CD8-positive, alpha-beta memory T cell (primary cell): ENCODE results near the gene PKP4. TPM values are rescaled to one million over a fixed set of nuclear protein-coding genes. Genes with fewer than 3 reads are reported as not detected.

Source experiments
- CTCF ChIA-PET: fragments of 350-600 bp; sonication (Branson Sonifier 250); formaldehyde crosslinking; loops from one replicate; lab custom pipeline; 2021; ENCODE audit warnings: antibody characterized with exemption; lab: Charles Lee
- POLR2A ChIA-PET: fragments of 350-600 bp; sonication (Branson Sonifier 250); formaldehyde crosslinking; loops from one replicate; lab custom pipeline; 2021; ENCODE audit warnings: antibody characterized with exemption; lab: Charles Lee
- DNase-seq, 5 donors: peaks; one replicate each; pipeline versions ENCODE4 v3.0.0 to v3.0.0-alpha.2; 2020 to 2022; ENCODE audit warnings: mixed read lengths in 1 of 5
- H3K27ac ChIP-seq: one replicate; pipeline ENCODE4 v1.7.0; 2013; ENCODE audit warnings: low read depth, mild to moderate bottlenecking, low read length, moderate library complexity
- H3K27me3 ChIP-seq: 2 replicates; pipeline ENCODE4 v1.7.0; 2013; ENCODE audit warnings: low read length, mild to moderate bottlenecking; ENCODE audit not compliant: insufficient read depth, poor library complexity, severe bottlenecking
- H3K36me3 ChIP-seq: 2 replicates; pipeline ENCODE4 v1.7.0; 2013; ENCODE audit warnings: mild to moderate bottlenecking, low read length, moderate library complexity; ENCODE audit not compliant: insufficient read depth
- H3K4me1 ChIP-seq: 2 replicates; pipeline ENCODE4 v1.7.0; 2013; ENCODE audit warnings: mild to moderate bottlenecking, low read length, moderate library complexity; ENCODE audit not compliant: insufficient read depth
- H3K4me3 ChIP-seq: 2 replicates; pipeline ENCODE4 v1.7.0; 2013; ENCODE audit warnings: mild to moderate bottlenecking, low read length
- H3K9me3 ChIP-seq: 2 replicates; pipeline ENCODE4 v1.7.0; 2013; ENCODE audit warnings: mild to moderate bottlenecking, low read length
- H3K27ac Mint-ChIP-seq, 8 donors: one replicate each; pipeline ENCODE4 v1.8.0; 2020 to 2021; ENCODE audit warnings: mixed read lengths in 8 of 8, mild to moderate bottlenecking in 6 of 8, inconsistent platforms in 3 of 8, moderate library complexity in 3 of 8
- H3K27me3 Mint-ChIP-seq, 2 donors: one replicate each; pipeline ENCODE4 v1.8.0; 2020 to 2021; ENCODE audit warnings: mixed read lengths in 2 of 2, mild to moderate bottlenecking in 1 of 2, moderate library complexity in 1 of 2
- H3K36me3 Mint-ChIP-seq, 3 donors: one replicate each; pipeline ENCODE4 v1.8.0; 2020 to 2021; ENCODE audit warnings: mixed read lengths in 3 of 3, inconsistent platforms in 1 of 3, mild to moderate bottlenecking in 1 of 3
- H3K4me1 Mint-ChIP-seq, 3 donors: one replicate each; pipeline ENCODE4 v1.8.0; 2020 to 2021; ENCODE audit warnings: mixed read lengths in 3 of 3, inconsistent platforms in 1 of 3, mild to moderate bottlenecking in 1 of 3
- H3K4me3 Mint-ChIP-seq, 7 donors: one replicate each; pipeline ENCODE4 v1.8.0; 2020 to 2021; ENCODE audit warnings: mixed read lengths in 7 of 7, mild to moderate bottlenecking in 6 of 7, moderate library complexity in 4 of 7, inconsistent platforms in 2 of 7
- H3K9me3 Mint-ChIP-seq, 5 donors: one replicate each; pipeline ENCODE4 v1.8.0; 2020 to 2022; ENCODE audit warnings: mixed read lengths in 5 of 5, mild to moderate bottlenecking in 3 of 5, moderate library complexity in 2 of 5, inconsistent platforms in 1 of 5
- polyA plus RNA-seq: library from polyadenylated mRNA; unstranded; fragments of 300-500 nt; fragmentation: Illumina TruSeq; gene quantifications from one replicate; pipeline ENCODE4 v1.2.3, GENCODE V29; 2021
- total RNA-seq, 2 experiments: library from RNA; stranded (reverse); gene quantifications; one replicate each; pipeline ENCODE4 v1.2.3, GENCODE V29; 2021

PKP4 gene
- total and polyA plus RNA-seq, 3 experiments from 2014 or later: 1.5 to 32.2 (median 29.6) TPM

DNA sequence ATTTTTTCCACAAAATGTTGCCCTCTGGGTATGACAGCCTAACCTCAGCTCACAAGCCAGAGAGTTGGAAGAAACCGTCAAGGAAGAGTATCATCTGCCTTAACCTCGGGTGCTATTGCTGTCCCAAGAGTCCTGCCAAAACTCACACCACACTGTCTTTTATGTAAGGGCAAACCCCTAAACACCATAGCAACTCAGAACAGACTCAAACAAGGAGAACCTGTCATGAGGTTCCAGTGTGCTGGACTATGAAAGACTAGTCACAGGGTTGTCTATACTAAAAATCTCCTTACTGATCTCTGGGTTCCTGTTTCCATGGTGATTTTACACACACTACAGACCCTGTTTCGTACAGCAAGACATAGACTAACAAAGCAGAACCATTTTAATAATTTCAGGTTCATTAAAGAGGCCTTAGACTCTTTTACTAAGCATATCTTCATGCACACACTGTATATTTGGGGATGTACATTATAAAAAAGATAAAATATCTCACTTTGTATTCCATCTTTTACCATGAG is 159.8 kb downstream of the PKP4 start:
- POLR2A ChIA-PET: no interaction called here
- no peak for DNase-seq
- Histone ChIP-seq H3K27ac (no peak overlapping the region), H3K9me3 (no peaks in the 10 kb centered on the region), H3K27me3 (no peaks in the 10 kb centered on the region), H3K4me3 (no peak overlapping the region), H3K4me1 (no peaks in the 10 kb centered on the region), H3K36me3 (no peaks in the 10 kb centered on the region)
- Mint-ChIP-seq H3K36me3 (peaks cover 2 to 7% (median 4%) of the 10 kb centered on the region in 3 donors), H3K27me3 (no peaks in the 10 kb centered on the region), H3K4me3 (no peak overlapping the region), H3K27ac (no peak overlapping the region), H3K9me3 (no peaks in the 10 kb centered on the region), H3K4me1 (no peaks in the 10 kb centered on the region)
- CTCF ChIA-PET: no interaction called here

DNA sequence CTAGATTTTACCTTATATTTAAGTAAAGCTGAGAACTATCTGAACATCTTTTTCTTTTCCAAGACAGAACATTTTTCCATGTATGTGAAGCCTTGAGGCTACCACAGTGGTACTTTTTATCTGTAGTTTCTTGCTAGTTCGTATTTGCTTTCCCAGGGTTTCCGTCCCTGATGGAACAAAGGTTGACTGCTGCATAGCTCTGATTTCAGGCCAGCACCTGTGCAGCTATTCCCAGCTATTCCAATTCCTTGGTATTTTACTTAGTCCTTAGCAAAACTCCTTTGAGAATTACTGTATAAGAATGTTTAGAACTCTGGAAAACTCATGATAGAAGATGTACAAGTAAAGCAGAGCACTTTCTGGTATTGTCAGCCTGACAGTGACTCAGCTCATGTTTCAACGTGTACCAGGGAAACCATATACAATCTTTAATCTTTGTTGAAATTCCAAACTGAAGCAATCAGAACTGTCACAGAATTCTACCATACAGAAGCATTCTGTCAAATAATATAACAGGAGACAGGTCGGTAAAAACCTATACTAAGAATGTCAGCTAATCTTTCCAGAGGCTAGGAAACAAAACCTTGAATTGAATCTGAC is 162.2 kb downstream of the PKP4 start:
- H3K4me1 Mint-ChIP-seq: no peaks in the 10 kb centered on the region
- no peaks in the 10 kb centered on the region for H3K36me3 ChIP-seq
- no peak for DNase-seq
- H3K4me3 ChIP-seq: no peak overlapping the region
- no peak overlapping the region for H3K27ac Mint-ChIP-seq
- no peaks in the 10 kb centered on the region for H3K4me1 ChIP-seq
- H3K4me3 Mint-ChIP-seq: no peak overlapping the region
- no peaks in the 10 kb centered on the region for H3K9me3 ChIP-seq
- POLR2A ChIA-PET: no interaction called here
- CTCF ChIA-PET: no interaction called here
- no peak overlapping the region for H3K27ac ChIP-seq
- H3K27me3 ChIP-seq: no peaks in the 10 kb centered on the region
- H3K36me3 Mint-ChIP-seq: peaks cover 6 to 21% (median 19%) of the 10 kb centered on the region in 3 donors
- no peaks in the 10 kb centered on the region for H3K27me3 Mint-ChIP-seq
- no peaks in the 10 kb centered on the region for H3K9me3 Mint-ChIP-seq

DNA sequence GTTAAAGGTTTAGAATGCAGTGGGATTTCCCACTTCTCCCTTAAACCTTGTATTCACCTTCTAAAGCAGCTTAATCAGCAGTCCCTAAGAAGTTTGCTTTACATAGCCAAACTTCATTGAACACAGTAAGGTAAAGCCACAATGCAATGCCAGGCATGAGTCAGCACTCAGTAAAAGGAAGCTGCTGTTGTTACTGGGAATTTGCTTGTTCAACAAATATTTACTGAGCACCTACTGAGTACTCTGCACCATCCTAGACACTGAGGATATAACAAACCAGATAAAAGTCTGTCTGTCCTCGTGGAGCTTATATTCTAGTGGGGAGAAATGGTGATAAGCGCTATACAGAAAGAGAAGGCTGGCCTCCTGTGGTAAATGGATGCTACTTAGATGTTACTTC is 162.7 kb downstream of the PKP4 start:
- H3K36me3 ChIP-seq: no peaks in the 10 kb centered on the region
- Mint-ChIP-seq H3K27me3 (no peaks in the 10 kb centered on the region), H3K4me3 (no peak overlapping the region), H3K36me3 (peaks cover 7 to 24% (median 19%) of the 10 kb centered on the region in 3 donors), H3K27ac (no peak overlapping the region), H3K4me1 (no peaks in the 10 kb centered on the region), H3K9me3 (no peaks in the 10 kb centered on the region)
- H3K27me3 ChIP-seq: no peaks in the 10 kb centered on the region
- ChIA-PET POLR2A (no interaction called here), CTCF (no interaction called here)
- DNase-seq: no peak
- H3K27ac ChIP-seq: no peak overlapping the region
- no peaks in the 10 kb centered on the region for H3K4me1 ChIP-seq
- H3K4me3 ChIP-seq: no peak overlapping the region
- H3K9me3 ChIP-seq: no peaks in the 10 kb centered on the region

DNA sequence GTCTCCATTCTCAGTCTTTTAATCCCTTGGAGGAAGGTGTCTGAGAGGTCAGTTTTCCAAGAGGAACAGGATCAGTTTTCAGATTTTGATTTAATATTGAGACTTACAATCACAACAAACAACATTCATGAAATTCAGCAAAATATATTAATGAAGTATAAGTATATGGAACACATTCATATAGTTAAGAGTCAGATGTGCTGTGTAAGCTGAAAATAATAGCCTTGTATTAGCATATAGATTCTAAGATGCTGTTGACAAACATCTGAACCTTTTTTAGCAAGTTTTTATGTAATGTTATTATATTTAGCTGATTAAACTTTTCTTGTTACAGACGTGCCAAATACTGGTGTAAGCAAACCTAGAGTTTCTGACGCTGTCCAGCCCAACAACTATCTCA is 163.9 kb downstream of the PKP4 start:
- no peaks in the 10 kb centered on the region for H3K27me3 Mint-ChIP-seq

DNA sequence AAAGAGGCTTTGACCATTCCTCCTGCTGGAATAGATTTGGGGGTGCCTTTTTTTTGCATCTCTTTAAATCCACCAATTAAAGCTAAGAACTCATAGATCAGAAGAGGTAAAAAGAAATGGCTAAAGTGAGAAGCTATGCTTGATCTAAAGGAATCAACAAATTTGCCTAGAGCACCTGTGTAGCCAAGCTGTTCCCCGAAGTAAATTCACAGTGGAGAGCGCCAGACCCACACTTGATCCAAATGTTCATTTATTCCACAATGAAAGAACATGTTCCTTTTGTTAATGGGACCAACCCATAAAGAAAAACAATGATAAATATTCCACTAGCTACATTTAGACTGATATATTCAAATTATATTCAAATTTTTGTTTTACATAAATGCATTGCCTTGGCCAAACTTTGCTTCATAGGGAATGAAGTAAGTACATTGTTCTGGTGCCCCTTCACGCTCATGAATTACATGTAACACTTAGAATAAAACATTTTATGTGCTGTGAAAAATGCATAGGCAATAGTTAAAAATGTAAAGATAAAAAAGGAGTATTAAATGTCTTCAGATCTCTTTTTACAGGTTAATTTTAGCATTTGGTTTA is 167.4 kb downstream of the PKP4 start:
- Mint-ChIP-seq H3K27ac (no peak overlapping the region), H3K27me3 (no peaks in the 10 kb centered on the region), H3K9me3 (no peaks in the 10 kb centered on the region), H3K4me3 (no peak overlapping the region), H3K36me3 (peaks cover 9 to 36% (median 22%) of the 10 kb centered on the region in 3 donors), H3K4me1 (no peaks in the 10 kb centered on the region)
- no peak overlapping the region for H3K4me3 ChIP-seq
- no peaks in the 10 kb centered on the region for H3K9me3 ChIP-seq
- H3K27ac ChIP-seq: no peak overlapping the region
- ChIA-PET CTCF (no interaction called here), POLR2A (no interaction called here)
- no peaks in the 10 kb centered on the region for H3K36me3 ChIP-seq
- no peaks in the 10 kb centered on the region for H3K4me1 ChIP-seq
- DNase-seq: no peak
- H3K27me3 ChIP-seq: no peaks in the 10 kb centered on the region

More for the DNA sequence above, 163.9 kb downstream of the PKP4 start:
- DNase-seq: no peak
- no peaks in the 10 kb centered on the region for H3K9me3 Mint-ChIP-seq
- H3K4me1 ChIP-seq: no peaks in the 10 kb centered on the region
- CTCF ChIA-PET: no interaction called here
- no peaks in the 10 kb centered on the region for H3K9me3 ChIP-seq
- H3K4me1 Mint-ChIP-seq: no peaks in the 10 kb centered on the region
- no peaks in the 10 kb centered on the region for H3K27me3 ChIP-seq
- no peak overlapping the region for H3K27ac Mint-ChIP-seq
- peaks cover 11 to 33% (median 26%) of the 10 kb centered on the region in 3 donors for H3K36me3 Mint-ChIP-seq
- no peak overlapping the region for H3K27ac ChIP-seq
- no peaks in the 10 kb centered on the region for H3K36me3 ChIP-seq
- H3K4me3 ChIP-seq: no peak overlapping the region
- H3K4me3 Mint-ChIP-seq: no peak overlapping the region
- POLR2A ChIA-PET: no interaction called here

DNA sequence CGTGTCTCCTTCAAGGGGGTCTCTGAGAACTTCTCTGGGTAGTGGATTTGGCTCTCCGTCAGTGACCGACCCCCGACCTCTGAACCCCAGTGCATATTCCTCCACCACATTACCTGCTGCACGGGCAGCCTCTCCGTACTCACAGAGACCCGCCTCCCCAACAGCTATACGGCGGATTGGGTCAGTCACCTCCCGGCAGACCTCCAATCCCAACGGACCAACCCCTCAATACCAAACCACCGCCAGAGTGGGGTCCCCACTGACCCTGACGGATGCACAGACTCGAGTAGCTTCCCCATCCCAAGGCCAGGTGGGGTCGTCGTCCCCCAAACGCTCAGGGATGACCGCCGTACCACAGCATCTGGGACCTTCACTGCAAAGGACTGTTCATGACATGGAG is 168.2 kb downstream of the PKP4 start:
- Histone ChIP-seq H3K27me3 (no peaks in the 10 kb centered on the region), H3K4me1 (no peaks in the 10 kb centered on the region), H3K36me3 (no peaks in the 10 kb centered on the region), H3K4me3 (no peak overlapping the region), H3K27ac (no peak overlapping the region), H3K9me3 (no peaks in the 10 kb centered on the region)
- Mint-ChIP-seq H3K27me3 (no peaks in the 10 kb centered on the region), H3K9me3 (no peaks in the 10 kb centered on the region), H3K27ac (peak overlapping the region in 1 of 8 donors; percentile 54), H3K36me3 (peaks cover 9 to 36% (median 22%) of the 10 kb centered on the region in 3 donors), H3K4me1 (no peaks in the 10 kb centered on the region), H3K4me3 (no peak overlapping the region)
- ChIA-PET POLR2A (no interaction called here), CTCF (no interaction called here)
- DNase-seq: no peak

DNA sequence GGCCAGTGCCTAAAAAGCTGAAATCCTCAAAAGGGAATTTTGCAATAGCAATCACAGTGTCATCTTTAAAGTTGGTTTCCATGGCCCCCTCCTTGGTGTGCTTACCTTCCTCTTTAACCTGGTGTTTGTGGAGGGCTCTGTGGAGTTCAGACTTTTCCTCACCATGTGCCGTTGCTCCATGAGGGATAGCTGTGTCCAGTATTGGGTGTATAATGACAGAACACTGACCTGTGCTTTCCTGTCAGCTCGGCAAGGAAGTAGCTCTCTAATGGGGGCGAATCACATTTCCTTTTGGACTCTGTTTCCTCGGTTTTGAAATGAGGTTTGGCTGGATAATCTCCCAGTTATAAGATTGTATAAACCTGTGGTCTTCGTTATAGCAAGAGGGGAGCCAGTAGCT is 172.4 kb downstream of the PKP4 start:
- Mint-ChIP-seq H3K27me3 (no peaks in the 10 kb centered on the region), H3K36me3 (peaks cover 10 to 35% (median 15%) of the 10 kb centered on the region in 3 donors), H3K4me3 (no peak overlapping the region), H3K9me3 (no peaks in the 10 kb centered on the region), H3K4me1 (no peaks in the 10 kb centered on the region), H3K27ac (peak overlapping the region in 1 of 8 donors; percentile 32)
- Histone ChIP-seq H3K27me3 (no peaks in the 10 kb centered on the region), H3K9me3 (no peaks in the 10 kb centered on the region), H3K36me3 (no peaks in the 10 kb centered on the region), H3K4me3 (no peak overlapping the region), H3K27ac (no peak overlapping the region), H3K4me1 (no peaks in the 10 kb centered on the region)
- no peak for DNase-seq
- POLR2A ChIA-PET: no interaction called here
- CTCF ChIA-PET: no interaction called here

DNA sequence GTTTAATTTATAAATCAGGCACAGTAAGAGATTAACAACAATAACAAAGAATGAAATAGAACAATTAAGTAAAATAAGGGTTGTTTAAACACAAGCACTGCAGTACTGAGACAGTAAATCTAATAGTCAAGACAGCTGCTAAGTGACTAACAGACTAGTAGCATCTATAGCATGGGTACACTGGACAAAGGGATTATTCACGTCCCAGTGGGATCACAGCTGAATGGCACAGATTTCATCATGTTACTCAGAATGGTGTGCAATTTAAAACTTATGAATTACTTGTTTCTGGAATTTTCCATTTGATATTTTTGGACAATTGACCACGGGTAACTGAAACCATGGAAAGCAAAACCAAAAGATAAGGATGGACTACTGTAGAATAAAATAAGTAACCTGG is 176.5 kb downstream of the PKP4 start:
- Histone ChIP-seq H3K9me3 (no peaks in the 10 kb centered on the region), H3K27ac (no peak overlapping the region), H3K4me1 (no peaks in the 10 kb centered on the region), H3K4me3 (no peak overlapping the region), H3K36me3 (no peaks in the 10 kb centered on the region), H3K27me3 (no peaks in the 10 kb centered on the region)
- ChIA-PET CTCF (no interaction called here), POLR2A (no interaction called here)
- peaks cover 8 to 37% (median 13%) of the 10 kb centered on the region in 3 donors for H3K36me3 Mint-ChIP-seq
- no peaks in the 10 kb centered on the region for H3K27me3 Mint-ChIP-seq
- no peak for DNase-seq
- no peaks in the 10 kb centered on the region for H3K9me3 Mint-ChIP-seq
- no peak overlapping the region for H3K27ac Mint-ChIP-seq
- no peak overlapping the region for H3K4me3 Mint-ChIP-seq
- peaks cover 0 to 5% (median 0%) of the 10 kb centered on the region in 3 donors for H3K4me1 Mint-ChIP-seq
